IMR-90 (cell line): ENCODE results near the gene CD80. TPM values are rescaled to one million over a fixed set of nuclear protein-coding genes. Genes with fewer than 3 reads are reported as not detected.
"Not testable (repeated sequence)": the region's sequence is repeated elsewhere in the genome, so short reads cannot be mapped to it uniquely, and the experiment has no call there.

Experiments
- ATAC-seq: fragments of 200-7000 bp; cut with Tn5 transposase; 2 replicates; pipeline ENCODE4 v1.9.1; 2020; ENCODE audit warnings: low read depth, mild to moderate bottlenecking, moderate library complexity
- BruUV-seq: library from RNA; stranded (reverse); fragments of 400-500 nt; replicated peaks from 2 replicates; lab custom pipeline; 2021; lab: Mats Ljungman, UMichigan
- CTCF ChIA-PET: fragments of 300-600 bp; formaldehyde crosslinking; extraction: SDS; loops from one replicate; lab custom pipeline; 2021; ENCODE audit warnings: antibody characterized with exemption; lab: Yijun Ruan, JAX
- POLR2A ChIA-PET: fragments of 300-600 bp; sonication (Branson Sonifier 250); formaldehyde crosslinking; loops from one replicate; lab custom pipeline; 2022; ENCODE audit warnings: antibody characterized with exemption; ENCODE audit not compliant: unreplicated experiment; lab: Charles Lee
- DNase-seq: peaks from one replicate; pipeline ENCODE4 v3.0.0; 2013
- H2AFZ ChIP-seq: replicated peaks from 2 replicates; pipeline ENCODE3; 2013; ENCODE audit warnings: low read length, mild to moderate bottlenecking; ENCODE audit not compliant: poor library complexity
- H2AK5ac ChIP-seq: 2 replicates; pipeline ENCODE4 v1.6.1; 2013; ENCODE audit warnings: low read depth, low read length, inconsistent platforms
- H2AK9ac ChIP-seq: replicated peaks from 2 replicates; pipeline ENCODE3; 2013; ENCODE audit warnings: mild to moderate bottlenecking, low read depth, low read length, moderate library complexity; ENCODE audit not compliant: poor library complexity
- H2BK120ac ChIP-seq: 2 replicates; pipeline ENCODE4 v1.6.1; 2013; ENCODE audit warnings: low read depth, low read length, inconsistent platforms
- H2BK15ac ChIP-seq: 3 replicates; pipeline ENCODE4 v1.6.1; 2013; ENCODE audit warnings: low read depth, low read length, inconsistent platforms
- H2BK20ac ChIP-seq: 2 replicates; pipeline ENCODE4 v1.6.1; 2013; ENCODE audit warnings: low read depth, mild to moderate bottlenecking, inconsistent platforms, low read length, moderate library complexity
- H2BK5ac ChIP-seq: 2 replicates; pipeline ENCODE4 v1.6.1; 2013; ENCODE audit warnings: mild to moderate bottlenecking, low read depth, low read length, inconsistent platforms; ENCODE audit not compliant: poor library complexity, severe bottlenecking
- H3K14ac ChIP-seq: replicated peaks from 2 replicates; pipeline ENCODE4 v1.6.1; 2013; ENCODE audit warnings: low read depth, low read length, inconsistent platforms
- H3K18ac ChIP-seq: 2 replicates; pipeline ENCODE4 v1.6.1; 2013; ENCODE audit warnings: low read depth, low read length, control low read depth
- H3K23ac ChIP-seq: 2 replicates; pipeline ENCODE4 v1.6.1; 2013; ENCODE audit warnings: low read depth, low read length, inconsistent platforms
- H3K27ac ChIP-seq: 2 replicates; pipeline ENCODE4 v1.5.1; 2013; ENCODE audit warnings: mild to moderate bottlenecking, control low read depth, low read length; ENCODE audit not compliant: insufficient read depth
- H3K27me3 ChIP-seq: 2 replicates; pipeline ENCODE4 v1.6.1; 2013; ENCODE audit warnings: low read length; ENCODE audit not compliant: control insufficient read depth, insufficient read depth
- H3K36me3 ChIP-seq: 2 replicates; pipeline ENCODE4 v1.6.1; 2013; ENCODE audit warnings: low read length, mixed read lengths; ENCODE audit not compliant: control insufficient read depth, insufficient read depth
- H3K4ac ChIP-seq: 2 replicates; pipeline ENCODE4 v1.6.1; 2013; ENCODE audit warnings: low read depth, low read length, inconsistent platforms
- H3K4me1 ChIP-seq: 2 replicates; pipeline ENCODE4 v1.6.1; 2013; ENCODE audit warnings: low read length, mixed read lengths; ENCODE audit not compliant: control insufficient read depth, insufficient read depth
- H3K4me2 ChIP-seq: 2 replicates; pipeline ENCODE4 v1.6.1; 2013; ENCODE audit warnings: low read depth, mild to moderate bottlenecking, control low read depth, low read length, moderate library complexity
- H3K4me3 ChIP-seq: 2 replicates; pipeline ENCODE4 v1.5.1; 2013; ENCODE audit warnings: low read depth, mild to moderate bottlenecking, control low read depth, low read length, moderate library complexity; ENCODE audit not compliant: insufficient read depth
- H3K56ac ChIP-seq: 2 replicates; pipeline ENCODE4 v1.6.1; 2013; ENCODE audit warnings: low read length, inconsistent platforms; ENCODE audit not compliant: insufficient read depth; ENCODE audit errors: extremely low read depth
- H3K79me1 ChIP-seq, 2 experiments: 2 replicates each; pipeline ENCODE4 v1.6.1; 2013; ENCODE audit warnings: low read length in 2 of 2, inconsistent platforms in 1 of 2, low read depth in 1 of 2
- H3K9ac ChIP-seq: 2 replicates; pipeline ENCODE4 v1.6.1; 2013; ENCODE audit warnings: low read depth, low read length, control low read depth
- H3K9me1 ChIP-seq: 2 replicates; pipeline ENCODE4 v1.6.1; 2013; ENCODE audit warnings: low read length, inconsistent platforms; ENCODE audit not compliant: insufficient read depth
- H3K9me3 ChIP-seq: 2 replicates; pipeline ENCODE4 v1.6.1; 2013; ENCODE audit warnings: low read length; ENCODE audit not compliant: control insufficient read depth, insufficient read depth
- H4K20me1 ChIP-seq: 2 replicates; pipeline ENCODE4 v1.6.1; 2013; ENCODE audit warnings: low read length, inconsistent platforms; ENCODE audit not compliant: insufficient read depth
- H4K5ac ChIP-seq: 2 replicates; pipeline ENCODE4 v1.6.1; 2013; ENCODE audit warnings: mild to moderate bottlenecking, low read depth, low read length, control low read depth
- H4K8ac ChIP-seq, 2 experiments: 2 replicates each; pipeline ENCODE4 v1.6.1; 2013; ENCODE audit warnings: low read depth in 2 of 2, low read length in 2 of 2, control low read depth in 1 of 2, inconsistent platforms in 1 of 2
- H4K91ac ChIP-seq: 2 replicates; pipeline ENCODE4 v1.6.1; 2013; ENCODE audit warnings: low read depth, low read length, inconsistent platforms; ENCODE audit not compliant: insufficient read depth
- WGBS, 2 experiments: methylation state at CpG; one replicate each; pipeline versions ENCODE4 v1.1.5 to v1.1.7; 2013; ENCODE audit warnings: missing lambda C conversion rate in 2 of 2; ENCODE audit not compliant: insufficient read length in 1 of 2; ENCODE audit errors: extremely low coverage in 2 of 2; 5-methylcytosine and 5-hydroxymethylcytosine counted together
- dilution Hi-C: fragments of 300-500 bp; cut with HindIII; formaldehyde crosslinking; loops from one replicate; pipeline ENCODE4 v1.14.3; 2018; ENCODE audit warnings: low sequenced_read_pairs; ENCODE audit not compliant: unreplicated experiment
- in situ Hi-C: fragments of 300-500 bp; cut with MboI; formaldehyde crosslinking; loops from 3 replicates; pipeline ENCODE4 v1.14.3; 2019; ENCODE audit warnings: low sequenced_read_pairs, inconsistent platforms, mixed read lengths
- intact Hi-C: fragments of 100-400 bp; cut with micrococcal nuclease; formaldehyde crosslinking; loops from 2 replicates; pipeline ENCODE4 v1.10.0; 2022
- polyA plus RNA-seq, 3 experiments: library from polyadenylated mRNA; depleted of rRNA; stranded (reverse); fragments of >200 nt; gene quantifications; 2 replicates each; pipeline ENCODE4 v1.2.3, GENCODE V29; 2012; ENCODE audit warnings: low replicate concordance in 1 of 3
- total RNA-seq: library from RNA; depleted of rRNA; stranded (reverse); fragments of >200 nt; gene quantifications from 2 replicates; pipeline ENCODE4 v1.2.3, GENCODE V29; 2012

Gene CD80
- total and polyA plus RNA-seq, 2 of the 4 experiments (the other 2 are of a cell fraction), result not detected

DNA sequence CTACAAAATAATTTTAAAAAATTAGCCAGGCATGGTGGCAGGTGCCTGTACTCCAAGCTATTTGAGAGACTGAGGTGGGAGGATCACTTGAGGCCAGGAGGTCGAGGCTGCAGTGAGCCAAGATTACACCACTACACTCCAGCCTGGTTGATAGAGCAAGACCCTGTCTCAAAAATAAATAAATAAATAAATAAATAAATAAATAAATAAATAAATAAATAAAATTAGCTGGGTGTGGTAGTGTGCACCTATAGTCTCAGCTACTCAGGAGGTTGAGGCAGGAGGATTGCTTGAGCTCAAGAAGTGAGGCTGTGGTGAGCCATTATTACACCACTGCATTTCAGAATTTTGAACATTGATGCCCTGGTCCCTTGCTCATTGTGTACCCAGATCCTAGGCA, 35.5 kb upstream of the CD80 start:
- intact Hi-C loops, H2AK5ac ChIP-seq, H4K20me1 ChIP-seq, POLR2A ChIA-PET, H3K79me1 ChIP-seq, H3K4me3 ChIP-seq, H3K36me3 ChIP-seq, dilution Hi-C loops, H3K18ac ChIP-seq, H3K27ac ChIP-seq, CTCF ChIA-PET, H3K9me3 ChIP-seq, H2BK5ac ChIP-seq, H4K91ac ChIP-seq, ATAC-seq, H2AK9ac ChIP-seq, DNase-seq, H4K8ac ChIP-seq, H2AFZ ChIP-seq, H2BK120ac ChIP-seq, H3K23ac ChIP-seq, H3K4me1 ChIP-seq, H3K9ac ChIP-seq, H2BK15ac ChIP-seq, BruUV-seq, H3K9me1 ChIP-seq, H3K14ac ChIP-seq, H4K5ac ChIP-seq, H3K4ac ChIP-seq, H2BK20ac ChIP-seq, H3K56ac ChIP-seq, H3K4me2 ChIP-seq: not testable (repeated sequence)
- peaks cover 27% of the 10 kb centered on the region for H3K27me3 ChIP-seq
- no CpG with 5 or more reads among the region's 1 CpG for WGBS, 2 experiments
- in situ Hi-C loops, result loop anchor here (25.0 kb wide), 1 partner anchor 708 kb away; no protein-coding TSS in a partner anchor
